ENCODE data around the gene FBN1. TPM values are rescaled to one million over a fixed set of nuclear protein-coding genes. Genes with fewer than 3 reads are reported as not detected.

FBN1 gene
- total RNA-seq, 6 donors from 2014 or later, result 20.3 to 159 (median 44.3) TPM

DNA sequence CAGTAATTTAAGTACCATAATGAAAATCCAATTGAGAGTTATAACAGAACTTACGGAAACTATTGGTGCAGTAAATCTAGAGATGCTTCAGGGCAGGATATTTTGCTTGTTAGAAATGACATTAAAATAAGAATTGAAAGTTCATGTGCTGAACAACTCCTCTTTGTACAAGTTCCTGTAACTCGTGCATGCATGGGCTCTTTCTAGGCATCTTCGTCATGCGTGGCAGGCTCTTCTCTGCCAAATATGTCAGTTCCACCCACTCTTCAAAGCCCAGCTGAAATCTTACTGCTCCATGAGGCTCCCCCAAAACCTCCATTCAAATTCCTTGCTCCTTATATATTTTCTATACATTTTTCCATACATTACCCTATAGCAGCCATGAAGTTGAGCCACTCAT lies 48.7 kb downstream of the FBN1 start:
- H3K9me3 ChIP-seq, result no peaks in the 10 kb centered on the region
- H3K4me1 ChIP-seq, result no peaks in the 10 kb centered on the region
- peak overlapping the region in 1 of 4 donors; percentile 38 for H3K27ac ChIP-seq
- WGBS, 2 donors, result 76 to 90% methylated on average over 4 of the region's 4 CpGs
- ATAC-seq (ENCODE audit: low FRiP score in 2 of 2) (no peak), DNase-seq (no peak)
- no peak overlapping the region for H3K4me3 ChIP-seq
- no peaks in the 10 kb centered on the region for H3K27me3 ChIP-seq
- TF ChIP-seq POLR2AphosphoS5 (IDR thresholded peaks at IDR 0.05) (no peak), POLR2A (IDR thresholded peaks at IDR 0.05) (no peak), EP300 (IDR thresholded peaks at IDR 0.05) (no peak)
- TF ChIP-seq, protein P1, sequence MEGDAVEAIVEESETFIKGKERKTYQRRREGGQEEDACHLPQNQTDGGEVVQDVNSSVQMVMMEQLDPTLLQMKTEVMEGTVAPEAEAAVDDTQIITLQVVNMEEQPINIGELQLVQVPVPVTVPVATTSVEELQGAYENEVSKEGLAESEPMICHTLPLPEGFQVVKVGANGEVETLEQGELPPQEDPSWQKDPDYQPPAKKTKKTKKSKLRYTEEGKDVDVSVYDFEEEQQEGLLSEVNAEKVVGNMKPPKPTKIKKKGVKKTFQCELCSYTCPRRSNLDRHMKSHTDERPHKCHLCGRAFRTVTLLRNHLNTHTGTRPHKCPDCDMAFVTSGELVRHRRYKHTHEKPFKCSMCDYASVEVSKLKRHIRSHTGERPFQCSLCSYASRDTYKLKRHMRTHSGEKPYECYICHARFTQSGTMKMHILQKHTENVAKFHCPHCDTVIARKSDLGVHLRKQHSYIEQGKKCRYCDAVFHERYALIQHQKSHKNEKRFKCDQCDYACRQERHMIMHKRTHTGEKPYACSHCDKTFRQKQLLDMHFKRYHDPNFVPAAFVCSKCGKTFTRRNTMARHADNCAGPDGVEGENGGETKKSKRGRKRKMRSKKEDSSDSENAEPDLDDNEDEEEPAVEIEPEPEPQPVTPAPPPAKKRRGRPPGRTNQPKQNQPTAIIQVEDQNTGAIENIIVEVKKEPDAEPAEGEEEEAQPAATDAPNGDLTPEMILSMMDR (IDR thresholded peaks at IDR 0.05), result no peak
- no peaks in the 10 kb centered on the region for H3K36me3 ChIP-seq

DNA sequence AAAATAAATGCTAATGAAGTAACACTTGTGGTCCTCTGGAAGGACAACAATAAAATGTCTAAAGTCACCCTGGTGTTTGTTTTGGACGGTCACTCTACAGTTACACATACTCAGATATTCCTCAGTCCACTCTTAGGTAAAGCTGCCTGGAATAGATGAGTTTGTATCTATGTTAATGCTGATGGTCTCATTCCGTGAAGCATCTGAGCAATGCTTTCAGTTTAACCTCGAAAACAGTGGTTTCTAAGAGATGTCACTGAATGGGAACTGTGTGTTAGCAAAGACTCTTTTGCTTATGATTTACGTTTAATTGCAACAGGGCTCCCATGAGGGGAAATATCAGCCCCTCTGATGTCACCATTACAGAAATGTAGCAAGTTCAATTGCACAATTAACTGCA lies 49.1 kb downstream of the FBN1 start:
- no peak overlapping the region for H3K4me3 ChIP-seq
- WGBS, 2 donors, result 74 to 75% methylated on average over 4 of the region's 4 CpGs
- H3K9me3 ChIP-seq, result no peaks in the 10 kb centered on the region
- H3K27ac ChIP-seq, result no peak overlapping the region
- H3K4me1 ChIP-seq, result no peaks in the 10 kb centered on the region
- no peaks in the 10 kb centered on the region for H3K27me3 ChIP-seq
- no peaks in the 10 kb centered on the region for H3K36me3 ChIP-seq
- TF ChIP-seq POLR2AphosphoS5 (IDR thresholded peaks at IDR 0.05) (no peak), EP300 (IDR thresholded peaks at IDR 0.05) (no peak), POLR2A (IDR thresholded peaks at IDR 0.05) (no peak)
- TF ChIP-seq, protein P1 (IDR thresholded peaks at IDR 0.05), result no peak
- ATAC-seq (ENCODE audit: low FRiP score in 2 of 2), result no peak
- no peak for DNase-seq

DNA sequence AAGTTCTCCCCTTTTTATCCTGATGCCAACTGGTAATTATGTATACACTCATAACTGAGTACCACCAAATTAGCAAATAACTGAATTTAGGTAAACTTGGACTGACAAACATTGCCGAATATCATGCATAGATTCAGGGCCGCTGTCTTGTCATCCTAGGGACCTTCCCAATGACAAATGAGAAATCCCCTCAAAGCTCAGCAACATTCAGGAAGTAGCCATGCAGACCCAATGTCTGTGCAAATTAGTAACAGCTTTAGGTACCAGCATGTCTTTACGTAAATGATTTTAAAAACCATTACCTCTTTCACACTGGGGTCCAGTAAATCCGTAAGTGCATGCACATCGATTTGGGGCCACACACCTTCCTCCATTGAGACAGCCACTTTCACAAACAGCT lies 49.5 kb downstream of the FBN1 start:
- Histone ChIP-seq H3K9me3 (no peaks in the 10 kb centered on the region), H3K36me3 (no peaks in the 10 kb centered on the region), H3K4me1 (peaks cover 0 to 2% (median 0%) of the 10 kb centered on the region in 4 donors), H3K4me3 (no peak overlapping the region), H3K27ac (no peak overlapping the region), H3K27me3 (no peaks in the 10 kb centered on the region)
- TF ChIP-seq POLR2AphosphoS5 (IDR thresholded peaks at IDR 0.05), result no peak
- TF ChIP-seq, protein P1 (IDR thresholded peaks at IDR 0.05), result no peak
- no peak for DNase-seq
- ATAC-seq (ENCODE audit: low FRiP score in 2 of 2), result no peak
- 89 to 94% methylated on average over 5 of the region's 5 CpGs for WGBS, 2 donors

DNA sequence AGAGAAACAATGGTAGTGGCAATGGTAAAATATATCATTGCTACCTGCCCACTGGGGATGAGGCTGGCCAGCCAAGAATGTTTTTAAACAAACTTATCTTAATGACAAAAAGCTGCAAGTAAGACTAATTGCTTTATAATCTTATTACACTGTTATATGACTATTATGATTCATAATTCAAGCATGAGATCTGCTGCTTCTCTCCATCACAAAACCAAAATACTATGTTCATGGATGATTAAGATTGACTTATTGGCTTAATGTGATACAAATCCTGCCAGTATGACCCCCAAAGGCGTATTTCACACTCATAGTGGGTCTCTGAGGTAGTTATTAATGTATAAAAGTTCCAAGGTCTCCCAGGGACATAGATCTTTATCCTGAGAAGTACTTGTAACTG lies 52.6 kb downstream of the FBN1 start:
- Histone ChIP-seq H3K4me3 (no peak overlapping the region), H3K4me1 (peaks cover 0 to 6% (median 2%) of the 10 kb centered on the region in 4 donors), H3K36me3 (no peaks in the 10 kb centered on the region), H3K27me3 (no peaks in the 10 kb centered on the region), H3K9me3 (no peaks in the 10 kb centered on the region), H3K27ac (no peak overlapping the region)
- ATAC-seq (ENCODE audit: low FRiP score in 2 of 2), result no peak
- TF ChIP-seq, protein P1 (IDR thresholded peaks at IDR 0.05), result no peak
- no peak for TF ChIP-seq POLR2AphosphoS5 (IDR thresholded peaks at IDR 0.05)
- no peak for TF ChIP-seq POLR2A (IDR thresholded peaks at IDR 0.05)
- TF ChIP-seq EP300 (IDR thresholded peaks at IDR 0.05), result no peak
- WGBS, 2 donors, result 63 to 85% methylated on average over 1 of the region's 1 CpG
- DNase-seq, result no peak

DNA sequence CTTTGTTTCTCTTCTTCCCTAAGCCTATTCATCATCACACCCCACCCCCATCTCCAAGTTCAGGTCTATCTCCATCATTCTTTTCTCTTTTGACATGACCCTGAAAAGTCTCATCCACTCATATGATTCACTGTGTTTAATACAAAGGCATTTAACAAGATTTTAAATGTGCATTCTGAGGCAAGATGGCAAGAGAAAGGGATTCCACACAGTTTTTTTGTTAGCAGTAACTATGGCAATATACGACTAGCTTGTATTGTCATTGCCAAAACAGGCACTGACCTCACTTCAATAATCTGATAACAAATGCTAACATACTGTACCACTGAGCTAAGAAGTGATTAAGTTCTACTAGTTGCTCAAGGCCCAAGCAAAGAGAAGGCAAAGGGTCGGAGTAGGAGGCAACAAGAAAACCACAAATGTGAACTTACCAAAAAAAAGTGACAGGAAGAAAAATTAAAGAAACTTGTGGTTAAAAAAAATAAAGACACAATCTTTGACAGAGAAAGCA lies 53.2 kb downstream of the FBN1 start:
- H3K27ac ChIP-seq, result no peak overlapping the region

More for the DNA sequence above, 53.2 kb downstream of the FBN1 start:
- Histone ChIP-seq H3K4me3 (no peak overlapping the region), H3K4me1 (peaks cover 0 to 6% (median 2%) of the 10 kb centered on the region in 4 donors), H3K9me3 (no peaks in the 10 kb centered on the region), H3K36me3 (no peaks in the 10 kb centered on the region), H3K27me3 (no peaks in the 10 kb centered on the region)
- DNase-seq, result no peak
- TF ChIP-seq, protein P1 (IDR thresholded peaks at IDR 0.05), result no peak
- peak in 1 of 2 donors; percentile 19 for TF ChIP-seq POLR2AphosphoS5 (IDR thresholded peaks at IDR 0.05)
- ATAC-seq (ENCODE audit: low FRiP score in 2 of 2), result peak; percentile 55 to 66
- 42 to 57% methylated on average over 2 of the region's 2 CpGs for WGBS, 2 donors

All from upper lobe of left lung (tissue), 6 donors.